ENCODE measurements around the gene CGNL1. TPM values are rescaled to one million over a fixed set of nuclear protein-coding genes. Genes with fewer than 3 reads are reported as not detected.

CGNL1 gene
- total RNA-seq, 4 donors from 2014 or later: 40.7 to 74.4 (median 56.0) TPM

GRCh38 chr15:57591822-57592367 is 215.6 kb downstream of the CGNL1 start, which contains the start of gene MYZAP:
MYZAP (plus strand) TSS chr15:57591904; CDS start chr15:57592035, 131 bp downstream.
- TF ChIP-seq CTCF (IDR thresholded peaks at IDR 0.05) (peak in 1 of 6 experiments; percentile 3), POLR2A (IDR thresholded peaks at IDR 0.05) (peak in 1 of 2 donors; percentile 33)
- intact Hi-C loops (cut with DNase I): no loop called here
- Histone ChIP-seq H3K9me3 (no peaks in the 10 kb centered on the region), H3K4me1 (peaks cover 5 to 18% of the 10 kb centered on the region in 2 donors), H3K27me3 (no peaks in the 10 kb centered on the region), H3K4me3 (replicated peaks in 1 of 3) (peak within 1 kb of the TSS in 2 of 3 donors; percentile 48), H3K36me3 (no peaks in the 10 kb centered on the region), H3K27ac (peak within 1 kb of the TSS; percentile 11 to 41 (median 40))
- peak in 1 of 2 donors; percentile 74 for DNase-seq
- 16 to 17% methylated on average over 3 to 15 of the region's 58 CpGs for WGBS, 2 donors

- WGBS, 2 donors: 95 to 96% methylated on average over 5 of the region's 5 CpGs
- peak overlapping the region in 1 of 3 donors; percentile 48 for H3K4me3 ChIP-seq (replicated peaks in 1 of 3)
- TF ChIP-seq POLR2A (IDR thresholded peaks at IDR 0.05): no peak
- no peak for TF ChIP-seq CTCF (IDR thresholded peaks at IDR 0.05)
- peak overlapping the region in 1 of 3 donors; percentile 41 for H3K27ac ChIP-seq
- peaks cover 5 to 18% of the 10 kb centered on the region in 2 donors for H3K4me1 ChIP-seq
- H3K27me3 ChIP-seq: no peaks in the 10 kb centered on the region
- intact Hi-C loops (cut with DNase I): no loop called here
- no peaks in the 10 kb centered on the region for H3K36me3 ChIP-seq
- no peak for DNase-seq
- H3K9me3 ChIP-seq: no peaks in the 10 kb centered on the region
These were observed 216.1 kb downstream of the CGNL1 start for GRCh38 chr15:57592426-57592825.

- no peak for DNase-seq
- no peaks in the 10 kb centered on the region for H3K36me3 ChIP-seq
- intact Hi-C loops (cut with DNase I): no loop called here
- H3K9me3 ChIP-seq: no peaks in the 10 kb centered on the region
- H3K27me3 ChIP-seq: no peaks in the 10 kb centered on the region
- H3K27ac ChIP-seq: no peak overlapping the region
- TF ChIP-seq CTCF (IDR thresholded peaks at IDR 0.05) (no peak), POLR2A (IDR thresholded peaks at IDR 0.05) (no peak)
- H3K4me3 ChIP-seq (replicated peaks in 1 of 3): no peak overlapping the region
- peaks cover 5 to 19% of the 10 kb centered on the region in 2 donors for H3K4me1 ChIP-seq
- WGBS, 2 donors: 86 to 91% methylated on average over 5 of the region's 5 CpGs
These were observed 216.6 kb downstream of the CGNL1 start for GRCh38 chr15:57592836-57593420.

GRCh38 chr15:57594479-57594878 is 218.2 kb downstream of the CGNL1 start:
- Histone ChIP-seq H3K4me1 (peaks cover 5 to 28% of the 10 kb centered on the region in 2 donors), H3K36me3 (no peaks in the 10 kb centered on the region), H3K4me3 (replicated peaks in 1 of 3) (no peak overlapping the region), H3K27me3 (no peaks in the 10 kb centered on the region), H3K27ac (no peak overlapping the region), H3K9me3 (no peaks in the 10 kb centered on the region)
- DNase-seq: no peak
- TF ChIP-seq CTCF (IDR thresholded peaks at IDR 0.05) (no peak), POLR2A (IDR thresholded peaks at IDR 0.05) (no peak)
- intact Hi-C loops (cut with DNase I): no loop called here
- WGBS, 2 donors: 93 to 95% methylated on average over 6 of the region's 6 CpGs
